Measurements from ENCODE around the gene CRISPLD2.

The CRISPLD2 gene

GRCh38 chr16:84887207-84887606 lies 67.4 kb downstream of the CRISPLD2 start:
- Histone ChIP-seq H3K9ac (ENCODE audit: low read length) (no peak overlapping the region), H3K36me3 (ENCODE audit: control insufficient read depth, insufficient read depth, low read length) (no peaks in the 10 kb centered on the region), H3K4me3 (ENCODE audit: low read depth, low read length) (no peak overlapping the region), H3K27ac (ENCODE audit: low read depth, low read length) (no peak overlapping the region), H3K27me3 (ENCODE audit: control insufficient read depth, insufficient read depth, low read length) (no peaks in the 10 kb centered on the region), H3K9me3 (ENCODE audit: control insufficient read depth, insufficient read depth, low read depth, low read length) (no peaks in the 10 kb centered on the region), H3K4me1 (ENCODE audit: control insufficient read depth, insufficient read depth, low read length) (peaks cover 38% of the 10 kb centered on the region)

GRCh38 chr16:84888450-84888849 lies 68.7 kb downstream of the CRISPLD2 start:
- Histone ChIP-seq H3K36me3 (ENCODE audit: control insufficient read depth, insufficient read depth, low read length) (no peaks in the 10 kb centered on the region), H3K9me3 (ENCODE audit: control insufficient read depth, insufficient read depth, low read depth, low read length) (no peaks in the 10 kb centered on the region), H3K4me3 (ENCODE audit: low read depth, low read length) (no peak overlapping the region), H3K27ac (ENCODE audit: low read depth, low read length) (no peak overlapping the region), H3K27me3 (ENCODE audit: control insufficient read depth, insufficient read depth, low read length) (no peaks in the 10 kb centered on the region), H3K4me1 (ENCODE audit: control insufficient read depth, insufficient read depth, low read length) (peaks cover 30% of the 10 kb centered on the region), H3K9ac (ENCODE audit: low read length) (no peak overlapping the region)

- Histone ChIP-seq H3K9me3 (ENCODE audit: control insufficient read depth, insufficient read depth, low read depth, low read length) (no peaks in the 10 kb centered on the region), H3K27me3 (ENCODE audit: control insufficient read depth, insufficient read depth, low read length) (no peaks in the 10 kb centered on the region), H3K36me3 (ENCODE audit: control insufficient read depth, insufficient read depth, low read length) (no peaks in the 10 kb centered on the region), H3K4me1 (ENCODE audit: control insufficient read depth, insufficient read depth, low read length) (peaks cover 26% of the 10 kb centered on the region), H3K4me3 (ENCODE audit: low read depth, low read length) (no peak overlapping the region), H3K27ac (ENCODE audit: low read depth, low read length) (no peak overlapping the region), H3K9ac (ENCODE audit: low read length) (no peak overlapping the region)
These were observed 69.3 kb downstream of the CRISPLD2 start for GRCh38 chr16:84889066-84889465.

GRCh38 chr16:84890427-84890826 lies 70.6 kb downstream of the CRISPLD2 start:
- no peaks in the 10 kb centered on the region for H3K27me3 ChIP-seq (ENCODE audit: control insufficient read depth, insufficient read depth, low read length)
- no peaks in the 10 kb centered on the region for H3K36me3 ChIP-seq (ENCODE audit: control insufficient read depth, insufficient read depth, low read length)
- no peak overlapping the region for H3K27ac ChIP-seq (ENCODE audit: low read depth, low read length)
- H3K9me3 ChIP-seq (ENCODE audit: control insufficient read depth, insufficient read depth, low read depth, low read length), result no peaks in the 10 kb centered on the region
- H3K9ac ChIP-seq (ENCODE audit: low read length), result no peak overlapping the region
- H3K4me3 ChIP-seq (ENCODE audit: low read depth, low read length), result no peak overlapping the region
- H3K4me1 ChIP-seq (ENCODE audit: control insufficient read depth, insufficient read depth, low read length), result peaks cover 13% of the 10 kb centered on the region

- Histone ChIP-seq H3K27ac (ENCODE audit: low read depth, low read length) (no peak overlapping the region), H3K4me1 (ENCODE audit: control insufficient read depth, insufficient read depth, low read length) (peaks cover 12% of the 10 kb centered on the region; the same call in 1 of the 2 replicates), H3K4me3 (ENCODE audit: low read depth, low read length) (no peak overlapping the region), H3K9me3 (ENCODE audit: control insufficient read depth, insufficient read depth, low read depth, low read length) (no peaks in the 10 kb centered on the region), H3K9ac (ENCODE audit: low read length) (no peak overlapping the region), H3K27me3 (ENCODE audit: control insufficient read depth, insufficient read depth, low read length) (no peaks in the 10 kb centered on the region), H3K36me3 (ENCODE audit: control insufficient read depth, insufficient read depth, low read length) (no peaks in the 10 kb centered on the region)
These were observed 71.5 kb downstream of the CRISPLD2 start for GRCh38 chr16:84891149-84891795.

- Histone ChIP-seq H3K4me1 (ENCODE audit: control insufficient read depth, insufficient read depth, low read length) (peaks cover 6% of the 10 kb centered on the region; the same call in 1 of the 2 replicates), H3K27ac (ENCODE audit: low read depth, low read length) (no peak overlapping the region), H3K9me3 (ENCODE audit: control insufficient read depth, insufficient read depth, low read depth, low read length) (no peaks in the 10 kb centered on the region), H3K27me3 (ENCODE audit: control insufficient read depth, insufficient read depth, low read length) (no peaks in the 10 kb centered on the region), H3K36me3 (ENCODE audit: control insufficient read depth, insufficient read depth, low read length) (no peaks in the 10 kb centered on the region), H3K4me3 (ENCODE audit: low read depth, low read length) (no peak overlapping the region), H3K9ac (ENCODE audit: low read length) (no peak overlapping the region)
These were observed 72.3 kb downstream of the CRISPLD2 start for GRCh38 chr16:84892097-84892496.

GRCh38 chr16:84893467-84893848 lies 73.7 kb downstream of the CRISPLD2 start:
- H3K4me1 ChIP-seq (ENCODE audit: control insufficient read depth, insufficient read depth, low read length), result peaks cover 4% of the 10 kb centered on the region; the same call in 1 of the 2 replicates
- no peak overlapping the region for H3K9ac ChIP-seq (ENCODE audit: low read length)
- H3K4me3 ChIP-seq (ENCODE audit: low read depth, low read length), result no peak overlapping the region
- no peak overlapping the region for H3K27ac ChIP-seq (ENCODE audit: low read depth, low read length)
- H3K27me3 ChIP-seq (ENCODE audit: control insufficient read depth, insufficient read depth, low read length), result no peaks in the 10 kb centered on the region
- no peaks in the 10 kb centered on the region for H3K36me3 ChIP-seq (ENCODE audit: control insufficient read depth, insufficient read depth, low read length)
- no peaks in the 10 kb centered on the region for H3K9me3 ChIP-seq (ENCODE audit: control insufficient read depth, insufficient read depth, low read depth, low read length)

- H3K36me3 ChIP-seq (ENCODE audit: control insufficient read depth, insufficient read depth, low read length), result no peaks in the 10 kb centered on the region
These were observed 74.2 kb downstream of the CRISPLD2 start for GRCh38 chr16:84893849-84894599.

GRCh38 chr16:84895016-84895415 lies 75.2 kb downstream of the CRISPLD2 start:
- no peaks in the 10 kb centered on the region for H3K27me3 ChIP-seq (ENCODE audit: control insufficient read depth, insufficient read depth, low read length)
- H3K4me1 ChIP-seq (ENCODE audit: control insufficient read depth, insufficient read depth, low read length), result no peaks in the 10 kb centered on the region
- H3K9me3 ChIP-seq (ENCODE audit: control insufficient read depth, insufficient read depth, low read depth, low read length), result no peaks in the 10 kb centered on the region
- no peaks in the 10 kb centered on the region for H3K36me3 ChIP-seq (ENCODE audit: control insufficient read depth, insufficient read depth, low read length)
- H3K9ac ChIP-seq (ENCODE audit: low read length), result no peak overlapping the region
- H3K27ac ChIP-seq (ENCODE audit: low read depth, low read length), result no peak overlapping the region
- no peak overlapping the region for H3K4me3 ChIP-seq (ENCODE audit: low read depth, low read length)

More at GRCh38 chr16:84893849-84894599, 74.2 kb downstream of the CRISPLD2 start:
- no peak overlapping the region for H3K9ac ChIP-seq (ENCODE audit: low read length)
- no peaks in the 10 kb centered on the region for H3K9me3 ChIP-seq (ENCODE audit: control insufficient read depth, insufficient read depth, low read depth, low read length)
- H3K4me3 ChIP-seq (ENCODE audit: low read depth, low read length), result no peak overlapping the region
- H3K27ac ChIP-seq (ENCODE audit: low read depth, low read length), result no peak overlapping the region
- peaks cover 1% of the 10 kb centered on the region; the same call in 1 of the 2 replicates for H3K4me1 ChIP-seq (ENCODE audit: control insufficient read depth, insufficient read depth, low read length)
- no peaks in the 10 kb centered on the region for H3K27me3 ChIP-seq (ENCODE audit: control insufficient read depth, insufficient read depth, low read length)

GRCh38 chr16:84896847-84897246 lies 77.1 kb downstream of the CRISPLD2 start:
- Histone ChIP-seq H3K9ac (ENCODE audit: low read length) (no peak overlapping the region), H3K4me3 (ENCODE audit: low read depth, low read length) (no peak overlapping the region), H3K9me3 (ENCODE audit: control insufficient read depth, insufficient read depth, low read depth, low read length) (no peaks in the 10 kb centered on the region), H3K27ac (ENCODE audit: low read depth, low read length) (no peak overlapping the region), H3K4me1 (ENCODE audit: control insufficient read depth, insufficient read depth, low read length) (no peaks in the 10 kb centered on the region), H3K27me3 (ENCODE audit: control insufficient read depth, insufficient read depth, low read length) (no peaks in the 10 kb centered on the region), H3K36me3 (ENCODE audit: control insufficient read depth, insufficient read depth, low read length) (no peaks in the 10 kb centered on the region)

- Histone ChIP-seq H3K9me3 (ENCODE audit: control insufficient read depth, insufficient read depth, low read depth, low read length) (no peaks in the 10 kb centered on the region), H3K27ac (ENCODE audit: low read depth, low read length) (no peak overlapping the region), H3K9ac (ENCODE audit: low read length) (no peak overlapping the region), H3K27me3 (ENCODE audit: control insufficient read depth, insufficient read depth, low read length) (no peaks in the 10 kb centered on the region), H3K4me1 (ENCODE audit: control insufficient read depth, insufficient read depth, low read length) (no peaks in the 10 kb centered on the region), H3K36me3 (ENCODE audit: control insufficient read depth, insufficient read depth, low read length) (no peaks in the 10 kb centered on the region), H3K4me3 (ENCODE audit: low read depth, low read length) (no peak overlapping the region)
These were observed 78.2 kb downstream of the CRISPLD2 start for GRCh38 chr16:84897911-84898377.
